GM12892 (cell line): ENCODE data around the gene ADCY9.
"Not testable (repeated sequence)": the region's sequence is repeated elsewhere in the genome, so short reads cannot be mapped to it uniquely, and the experiment has no call there.

Experiments used
- POLR2A ChIP-seq: IDR thresholded peaks from 2 replicates; pipeline ENCODE4 v1.6.1; 2011; ENCODE audit warnings: low read depth, low read length, control low read depth
- POLR2AphosphoS5 ChIP-seq: IDR thresholded peaks from 2 replicates; pipeline ENCODE4 v1.6.1; 2011; ENCODE audit warnings: low read depth, low read length, control low read depth
- TAF1 ChIP-seq: IDR thresholded peaks from 2 replicates; pipeline ENCODE4 v1.6.1; 2011; ENCODE audit warnings: low read depth, mild to moderate bottlenecking, control low read depth, low read length, borderline replicate concordance

GRCh38 chr16:4153364-4153763, 37.1 kb upstream of the ADCY9 start:
- not testable (repeated sequence) for TF ChIP-seq POLR2AphosphoS5, POLR2A, TAF1
